Stimulated activated CD8-positive, alpha-beta memory T cell treated with anti-CD3 and anti-CD28 coated beads, Interleukin-12 subunit alpha, Interleukin-12 subunit beta, amount 100 ng/mL, for 4 hours (primary cell): Measurements from ENCODE around the gene NLK.

Source experiments
- DNase-seq: peaks from one replicate; pipeline ENCODE4 v3.0.0-alpha.2; 2020; ENCODE audit warnings: low read depth

The NLK gene

DNA sequence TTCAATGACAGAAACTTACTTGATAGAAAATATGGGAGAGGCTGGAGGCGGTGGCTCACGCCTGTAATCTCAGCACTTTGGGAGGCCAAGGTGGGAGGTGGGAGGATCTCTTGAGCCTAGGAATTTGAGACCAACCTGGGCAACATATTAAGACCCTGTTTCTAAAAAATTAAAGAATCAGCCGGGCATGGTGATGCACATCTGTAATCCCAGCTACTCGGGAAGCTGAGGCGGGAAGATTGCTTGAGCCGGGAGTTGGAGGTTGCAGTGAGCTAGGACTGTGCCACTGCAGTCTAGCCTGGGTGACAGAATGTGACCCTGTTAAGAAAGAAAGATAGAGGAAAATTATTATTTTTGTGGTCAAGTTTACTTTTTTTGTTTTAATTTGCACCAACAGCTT lies 2.1 kb upstream of the NLK start:
- DNase-seq, result no peak

GRCh38 chr17:28041068-28041843 lies 1.2 kb upstream of the NLK start:
- DNase-seq, result peak; percentile 98

- DNase-seq, result no peak
Measured at GRCh38 chr17:28041844-28042656, 427 bp upstream of the NLK start.

DNA sequence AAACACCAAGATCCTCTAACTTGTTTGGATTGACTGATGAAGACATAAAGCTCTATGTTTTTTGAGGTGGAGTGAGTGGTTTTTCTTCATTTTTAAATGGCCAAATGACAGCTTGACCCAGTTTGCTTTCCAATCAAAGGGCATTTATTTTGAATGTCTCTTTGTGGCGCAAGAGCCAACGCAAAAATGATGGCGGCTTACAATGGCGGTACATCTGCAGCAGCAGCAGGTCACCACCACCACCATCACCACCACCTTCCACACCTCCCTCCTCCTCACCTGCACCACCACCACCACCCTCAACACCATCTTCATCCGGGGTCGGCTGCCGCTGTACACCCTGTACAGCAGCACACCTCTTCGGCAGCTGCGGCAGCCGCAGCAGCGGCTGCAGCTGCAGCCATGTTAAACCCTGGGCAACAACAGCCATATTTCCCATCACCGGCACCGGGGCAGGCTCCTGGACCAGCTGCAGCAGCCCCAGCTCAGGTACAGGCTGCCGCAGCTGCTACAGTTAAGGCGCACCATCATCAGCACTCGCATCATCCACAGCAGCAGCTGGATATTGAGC lies 329 bp downstream of the NLK start:
- no peak for DNase-seq

DNA sequence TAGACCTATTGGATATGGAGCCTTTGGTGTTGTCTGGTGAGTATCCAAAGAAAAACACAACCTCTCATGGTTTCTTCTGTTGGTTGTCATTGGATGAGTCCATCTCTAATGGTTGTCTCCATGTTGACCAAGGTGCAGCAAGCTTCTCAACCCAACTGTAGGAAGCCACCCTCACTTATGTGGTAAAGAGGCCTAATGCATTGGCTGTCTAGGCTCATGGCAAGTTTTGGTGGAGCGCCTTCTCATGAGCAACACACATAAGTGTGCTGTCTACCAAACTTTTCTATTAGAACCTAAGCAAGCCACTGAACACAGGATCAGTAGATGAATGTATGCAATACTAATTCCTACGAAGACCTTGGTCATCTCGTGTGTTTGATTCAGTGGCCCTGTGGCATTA lies 819 bp downstream of the NLK start:
- DNase-seq, result no peak

DNA sequence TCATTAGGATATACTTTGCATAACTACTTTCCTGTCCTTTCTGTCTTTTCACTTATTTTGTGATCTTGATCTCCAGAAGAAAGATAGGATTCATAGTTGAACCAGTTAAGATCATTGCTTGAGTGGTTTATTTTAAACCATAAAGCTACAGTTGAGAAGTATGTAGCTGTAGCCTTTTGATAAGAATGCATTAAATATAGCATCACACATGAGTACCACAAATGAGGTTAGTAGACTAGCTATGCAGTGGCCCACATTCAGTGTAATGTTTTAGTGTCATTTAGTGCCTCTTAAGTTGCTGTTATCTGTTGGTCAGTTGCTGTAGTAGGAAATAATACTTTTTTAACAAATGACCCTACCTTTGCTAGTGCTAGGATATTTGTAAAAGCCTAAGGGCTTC lies 1.3 kb downstream of the NLK start:
- DNase-seq, result no peak

- no peak for DNase-seq
Measured at GRCh38 chr17:28045304-28045703, 2.8 kb downstream of the NLK start.

- no peak for DNase-seq
Measured at GRCh38 chr17:28046034-28046825, 3.8 kb downstream of the NLK start.

- DNase-seq, result no peak
Measured at GRCh38 chr17:28047806-28048205, 5.3 kb downstream of the NLK start.

- no peak for DNase-seq
Measured at GRCh38 chr17:28049071-28049470, 6.6 kb downstream of the NLK start.

DNA sequence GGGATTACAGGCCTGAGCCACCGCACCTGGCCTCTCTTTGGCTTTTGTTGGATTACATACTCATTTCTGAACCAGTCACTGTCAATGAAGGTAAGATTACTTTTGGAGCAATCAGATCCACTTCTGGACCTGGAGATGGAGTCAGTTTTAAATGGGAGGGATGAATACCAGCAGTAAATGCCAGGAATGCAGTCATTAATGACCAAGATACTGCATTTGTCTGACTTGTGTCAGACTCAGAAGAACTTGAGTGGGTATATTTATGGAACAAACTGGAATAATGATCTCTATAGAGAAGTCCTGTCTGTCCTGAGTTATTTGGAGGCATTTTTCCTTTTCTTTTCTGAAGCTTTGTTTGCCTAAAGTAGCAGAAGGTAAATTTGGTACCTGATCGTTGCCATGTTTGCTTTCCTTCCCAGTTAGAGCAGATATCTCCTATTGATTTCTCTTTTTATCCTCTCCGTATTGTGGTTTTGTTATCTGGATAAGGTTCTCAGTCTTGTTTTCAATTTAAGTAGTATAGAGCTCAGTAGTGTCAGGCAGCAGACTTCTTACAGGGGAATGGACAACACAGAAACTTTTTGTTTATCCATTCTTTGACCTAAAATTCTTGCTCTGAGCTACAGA lies 10.7 kb downstream of the NLK start:
- no peak for DNase-seq

- no peak for DNase-seq
Measured at GRCh38 chr17:28053725-28054124, 11.2 kb downstream of the NLK start.

DNA sequence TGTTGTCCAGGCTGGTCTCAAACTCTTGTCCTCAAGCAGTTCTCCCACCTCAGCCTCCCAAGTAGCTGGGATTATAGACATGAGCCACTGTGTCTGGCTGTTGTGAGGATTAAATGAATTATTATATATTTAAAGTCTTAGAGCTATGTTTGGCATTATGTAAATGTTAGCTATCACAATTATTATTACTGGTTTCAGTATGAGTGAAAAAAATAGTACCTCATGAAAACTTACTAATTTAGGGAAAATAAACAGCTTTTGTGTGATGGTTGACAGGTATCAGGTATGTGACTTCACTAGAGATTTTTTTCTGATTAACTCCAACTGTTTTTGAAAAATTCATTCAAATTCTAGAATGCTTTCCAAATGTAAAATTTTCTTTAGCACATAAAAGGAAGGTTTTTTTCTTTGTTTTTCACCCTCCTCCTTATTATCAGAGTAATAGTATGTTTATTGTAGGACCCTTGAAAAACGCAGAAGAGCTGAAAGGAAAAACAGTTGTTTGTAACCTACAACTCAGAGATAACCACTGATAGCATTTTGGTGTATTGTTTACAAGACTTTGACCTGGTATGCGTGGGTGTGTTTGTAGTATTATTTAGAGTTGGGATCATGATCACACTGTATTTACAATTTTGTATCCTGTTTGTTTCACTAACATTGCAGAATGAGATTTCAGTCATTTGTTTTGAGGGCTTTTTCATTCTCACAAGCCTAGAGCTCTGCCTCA lies 13.2 kb downstream of the NLK start:
- no peak for DNase-seq

- DNase-seq, result no peak
Measured at GRCh38 chr17:28056276-28056620, 13.8 kb downstream of the NLK start.

GRCh38 chr17:28057731-28058246 lies 15.3 kb downstream of the NLK start:
- DNase-seq, result no peak

- DNase-seq, result no peak
Measured at GRCh38 chr17:28059675-28060074, 17.2 kb downstream of the NLK start.

DNA sequence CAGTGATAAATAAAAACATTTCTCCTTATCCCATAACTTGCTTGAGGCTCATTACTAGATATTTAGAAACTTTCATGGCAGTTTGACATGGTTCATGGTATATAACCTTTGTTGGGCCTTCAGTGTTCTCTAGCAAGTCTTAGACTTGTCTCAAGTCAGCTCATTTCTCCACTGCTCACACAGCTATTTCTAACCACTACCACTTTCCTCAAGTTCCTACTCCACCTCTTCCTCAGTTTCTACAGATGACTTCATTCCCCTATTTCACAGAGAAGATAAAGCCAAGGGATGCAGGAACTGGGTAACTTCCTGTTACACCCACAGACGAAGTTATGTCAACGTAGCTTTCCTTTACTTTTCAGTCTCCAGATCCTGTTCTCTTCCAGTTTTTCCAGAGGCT lies 23.2 kb downstream of the NLK start:
- DNase-seq, result no peak

GRCh38 chr17:28069061-28069460 lies 26.6 kb downstream of the NLK start:
- no peak for DNase-seq

GRCh38 chr17:28071179-28071578 lies 28.7 kb downstream of the NLK start:
- DNase-seq, result no peak

DNA sequence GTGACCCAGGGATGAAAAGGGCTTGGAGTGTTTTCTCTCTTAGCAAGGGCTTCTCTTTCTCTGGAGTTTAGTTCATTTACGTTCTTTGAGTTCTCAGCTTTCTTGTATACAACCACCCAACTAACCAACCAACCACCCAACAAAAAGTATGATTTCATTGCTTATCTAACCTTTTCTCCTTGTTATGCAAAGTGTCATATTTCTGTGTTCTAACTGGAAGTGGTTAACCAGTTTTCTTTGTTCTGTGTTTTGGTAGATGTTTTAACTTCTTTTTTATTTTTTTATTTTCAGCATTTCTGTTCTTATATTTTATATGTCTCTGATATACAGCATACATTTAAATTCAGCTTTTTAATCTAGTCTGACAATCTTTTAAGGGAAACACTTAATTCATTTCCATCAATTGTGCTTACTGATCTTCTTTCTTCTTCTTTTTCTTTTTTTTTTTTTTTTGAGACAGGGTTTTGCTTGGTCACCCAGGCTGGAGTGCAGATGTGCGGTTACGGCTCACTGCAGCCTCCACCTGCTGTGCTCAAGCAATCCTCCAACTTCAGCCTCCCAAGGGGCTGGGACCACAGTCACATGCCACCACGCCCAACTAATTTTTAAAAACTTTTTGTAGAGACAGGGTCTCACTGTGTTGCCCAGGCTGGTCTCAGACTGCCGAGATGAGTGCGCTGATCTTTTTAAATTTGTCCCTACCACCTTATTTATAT lies 29.6 kb downstream of the NLK start:
- no peak for DNase-seq
